ENCODE results near the gene GORASP2.

DNA sequence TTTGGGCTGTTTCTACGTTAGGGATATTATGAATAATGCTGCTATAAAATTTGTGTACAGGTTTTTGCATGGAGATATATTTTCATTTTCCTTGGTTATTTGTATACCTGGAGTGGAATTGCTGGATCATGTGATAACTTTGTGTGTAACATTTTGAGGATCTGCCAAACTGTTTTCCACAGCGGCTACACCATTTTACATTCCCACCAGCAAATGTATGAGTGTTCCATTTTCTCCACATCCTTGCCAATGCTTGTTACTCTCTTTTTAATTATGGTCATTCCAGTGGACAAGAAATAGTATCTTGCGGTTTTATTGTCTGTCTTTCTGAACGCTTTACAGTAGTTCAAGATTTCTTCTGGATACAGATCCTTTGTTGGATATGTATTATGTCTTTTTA lies 13.6 kb downstream of the GORASP2 start:
- TF ChIP-seq EZH2 (IDR thresholded peaks at IDR 0.05; ENCODE audit: low read length, missing control alignments) = no peak
- TF ChIP-seq, protein P1, sequence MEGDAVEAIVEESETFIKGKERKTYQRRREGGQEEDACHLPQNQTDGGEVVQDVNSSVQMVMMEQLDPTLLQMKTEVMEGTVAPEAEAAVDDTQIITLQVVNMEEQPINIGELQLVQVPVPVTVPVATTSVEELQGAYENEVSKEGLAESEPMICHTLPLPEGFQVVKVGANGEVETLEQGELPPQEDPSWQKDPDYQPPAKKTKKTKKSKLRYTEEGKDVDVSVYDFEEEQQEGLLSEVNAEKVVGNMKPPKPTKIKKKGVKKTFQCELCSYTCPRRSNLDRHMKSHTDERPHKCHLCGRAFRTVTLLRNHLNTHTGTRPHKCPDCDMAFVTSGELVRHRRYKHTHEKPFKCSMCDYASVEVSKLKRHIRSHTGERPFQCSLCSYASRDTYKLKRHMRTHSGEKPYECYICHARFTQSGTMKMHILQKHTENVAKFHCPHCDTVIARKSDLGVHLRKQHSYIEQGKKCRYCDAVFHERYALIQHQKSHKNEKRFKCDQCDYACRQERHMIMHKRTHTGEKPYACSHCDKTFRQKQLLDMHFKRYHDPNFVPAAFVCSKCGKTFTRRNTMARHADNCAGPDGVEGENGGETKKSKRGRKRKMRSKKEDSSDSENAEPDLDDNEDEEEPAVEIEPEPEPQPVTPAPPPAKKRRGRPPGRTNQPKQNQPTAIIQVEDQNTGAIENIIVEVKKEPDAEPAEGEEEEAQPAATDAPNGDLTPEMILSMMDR (conservative IDR thresholded peaks at IDR 0.05 in 1 of 2, IDR thresholded peaks at IDR 0.05 in 1 of 2; ENCODE audit: low read depth in 1 of 2, low read length in 2 of 2) = no peak
